GM23248 (cell line): ENCODE data around the gene CASS4.

Source experiments
- EZH2 ChIP-seq: fragments of 200-600 bp; sonication (generic); IDR thresholded peaks from 2 replicates; pipeline ENCODE4 v1.6.1; 2018; ENCODE audit warnings: antibody characterized with exemption, mild to moderate bottlenecking; ENCODE audit not compliant: insufficient read depth, poor library complexity, severe bottlenecking
- EZH2phosphoT487 ChIP-seq: fragments of 200-600 bp; sonication (generic); IDR thresholded peaks from 2 replicates; pipeline ENCODE4 v1.6.1; 2018; ENCODE audit warnings: antibody characterized with exemption, moderate library complexity, mild to moderate bottlenecking, low read depth; ENCODE audit not compliant: insufficient read depth

- TF ChIP-seq EZH2 (no peak), EZH2phosphoT487 (no peak)
Observed at GRCh38 chr20:56373942-56374341, 38.1 kb upstream of the CASS4 start.
